Activated naive CD4-positive, alpha-beta T cell treated with anti-CD3 and anti-CD28 coated beads, Interleukin-2, amount 50 U/mL, for 72 hours (primary cell): Measurements from ENCODE around the gene CUTA. TPM values are rescaled to one million over a fixed set of nuclear protein-coding genes. Genes with fewer than 3 reads are reported as not detected.

Experiments
- ATAC-seq, 2 donors: fragments of 150-1000 bp; cut with Tn5 transposase; 2 replicates each; pipeline ENCODE4 v1.10.0; 2021; ENCODE audit warnings: mild to moderate bottlenecking in 2 of 2, moderate library complexity in 2 of 2
- DNase-seq, 2 donors: peaks; one replicate each; pipeline ENCODE4 v3.0.0; 2021 to 2022; ENCODE audit warnings: low spot score in 2 of 2
- H3K27ac Mint-ChIP-seq, 2 donors: one replicate each; pipeline ENCODE4 v1.8.0; 2022; ENCODE audit warnings: mild to moderate bottlenecking in 2 of 2, mixed read lengths in 2 of 2
- H3K36me3 Mint-ChIP-seq, 2 donors: one replicate each; pipeline ENCODE4 v1.8.0; 2022; ENCODE audit warnings: mixed read lengths in 2 of 2
- H3K9me3 Mint-ChIP-seq, 2 donors: one replicate each; pipeline ENCODE4 v1.8.0; 2022; ENCODE audit warnings: mixed read lengths in 2 of 2
- total RNA-seq, 2 donors: library from RNA; stranded (reverse); gene quantifications; one replicate each; pipeline ENCODE4 v1.2.3, GENCODE V29; 2022

Gene CUTA
- total RNA-seq, 2 donors from 2014 or later, result 186 to 334 TPM

DNA sequence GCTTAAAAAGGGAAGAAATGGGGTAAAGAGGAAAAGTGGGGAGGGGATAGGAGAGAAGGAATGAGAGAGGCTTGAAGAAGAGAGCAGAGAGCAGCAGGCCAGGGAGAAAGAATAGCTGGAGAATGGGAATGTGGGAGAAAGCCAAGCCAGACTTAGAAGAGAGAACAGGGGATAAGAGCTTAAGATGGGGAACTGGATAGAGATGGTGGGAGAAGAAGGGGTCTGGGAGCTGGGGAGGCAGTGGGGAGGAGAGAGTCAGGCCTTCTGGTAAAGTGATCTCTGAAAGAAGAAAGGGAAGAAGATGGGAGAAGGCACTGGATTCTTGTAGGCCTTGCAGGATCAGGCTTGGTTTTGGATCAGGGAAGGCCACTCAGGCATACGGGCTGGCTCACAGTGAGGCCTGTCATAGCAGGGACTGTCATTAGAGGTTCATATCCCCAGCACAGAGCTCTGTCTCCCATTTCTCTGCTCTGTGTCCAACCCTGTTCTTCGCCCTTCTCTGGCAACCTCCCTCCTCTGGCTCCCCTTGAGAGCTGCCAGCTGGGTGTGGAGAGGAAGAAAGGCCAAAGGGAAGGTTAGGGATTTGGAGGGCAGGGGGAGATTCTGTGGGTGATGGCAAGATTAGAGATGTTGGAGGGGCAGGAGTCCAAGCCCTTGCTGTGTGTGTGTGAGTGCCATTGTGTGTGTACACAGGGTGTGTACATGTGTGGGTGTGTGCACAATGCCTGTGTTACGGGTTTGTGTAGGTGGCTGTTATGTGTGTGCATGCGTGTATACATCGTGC lies 11.3 kb upstream of the CUTA start:
- H3K9me3 Mint-ChIP-seq, result no peaks in the 10 kb centered on the region
- no peak for DNase-seq
- peak overlapping the region; percentile 56 to 70 for H3K27ac Mint-ChIP-seq
- peaks cover 13 to 25% of the 10 kb centered on the region in 2 donors for H3K36me3 Mint-ChIP-seq
- ATAC-seq, result no peak

DNA sequence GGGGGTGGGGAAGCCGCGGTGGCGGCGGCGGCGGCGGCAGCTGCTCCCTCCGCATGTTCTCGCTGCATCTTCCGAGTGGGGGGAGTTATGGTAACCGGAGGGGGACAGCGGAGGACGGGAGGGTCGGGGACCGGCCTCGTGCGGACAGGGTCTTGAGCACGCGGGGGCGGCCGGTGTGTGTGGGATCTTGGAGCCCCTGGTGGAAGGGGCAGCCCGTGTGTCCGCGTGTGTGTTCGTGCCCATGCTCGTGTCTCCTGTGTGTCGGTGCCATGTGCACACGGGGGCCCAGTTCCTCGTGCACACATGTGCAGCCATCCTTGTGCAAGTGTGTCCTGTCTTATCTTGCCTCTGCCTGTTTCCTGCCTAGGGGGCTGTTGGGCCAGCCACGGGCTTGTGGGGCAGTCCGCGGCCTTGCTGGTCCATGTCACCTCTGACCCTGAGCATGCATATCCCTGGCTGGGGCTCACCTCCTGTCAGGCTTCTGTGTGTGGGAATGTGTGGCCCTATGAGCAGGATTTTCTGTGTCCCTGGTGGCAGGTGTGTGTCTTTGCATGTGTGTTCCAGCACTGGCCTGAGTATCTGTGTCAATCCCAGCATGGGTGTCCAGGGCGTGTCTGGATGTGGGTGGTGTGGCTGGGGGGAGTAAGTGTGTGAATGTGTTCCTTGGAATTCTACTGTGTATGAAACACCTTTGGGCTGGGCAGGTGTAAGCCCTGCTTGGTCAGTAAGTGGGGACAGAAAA lies 10.5 kb upstream of the CUTA start:
- Mint-ChIP-seq H3K27ac (peak overlapping the region; percentile 56 to 70), H3K36me3 (peaks cover 14 to 33% of the 10 kb centered on the region in 2 donors), H3K9me3 (no peaks in the 10 kb centered on the region)
- ATAC-seq (peak in 1 of 2 donors; percentile 17), DNase-seq (peak in 1 of 2 donors; percentile 33)

DNA sequence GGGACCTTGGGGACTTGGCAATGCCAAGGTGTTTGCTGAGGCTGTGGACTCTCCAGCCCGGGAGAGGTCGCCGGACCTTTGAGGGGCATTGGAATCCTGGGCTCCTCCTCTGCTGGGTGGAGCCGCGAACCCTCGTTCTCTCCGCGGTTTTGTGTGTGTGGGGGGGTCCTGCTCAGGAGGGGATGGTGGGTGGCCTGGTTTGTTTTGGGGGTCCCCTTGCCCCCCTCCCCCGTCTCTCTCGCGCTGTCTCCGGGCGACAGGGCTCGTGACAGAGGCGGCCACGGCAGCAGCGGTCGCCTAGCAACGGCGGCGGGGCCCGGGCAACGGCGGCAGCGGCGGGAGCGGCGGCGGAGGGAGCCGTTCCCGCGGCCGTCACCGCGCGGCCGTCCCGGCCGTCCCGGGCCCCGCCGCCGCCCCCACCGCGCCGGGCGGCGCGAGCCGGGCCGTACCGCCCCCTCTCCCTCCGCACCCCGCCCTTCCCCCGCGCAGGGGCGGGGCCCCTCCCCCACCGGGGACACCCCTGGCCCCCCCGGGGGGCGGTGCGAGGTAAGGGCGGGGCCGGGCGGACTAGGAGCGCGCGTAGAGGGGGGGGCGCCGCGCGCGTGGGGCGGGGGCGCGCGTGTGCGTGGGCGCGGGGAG lies 9.8 kb upstream of the CUTA start:
- ATAC-seq (no peak), DNase-seq (peak in 1 of 2 donors; percentile 55)
- no peaks in the 10 kb centered on the region for H3K9me3 Mint-ChIP-seq
- H3K27ac Mint-ChIP-seq, result peak overlapping the region; percentile 83 to 93
- H3K36me3 Mint-ChIP-seq, result peaks cover 14 to 37% of the 10 kb centered on the region in 2 donors

DNA sequence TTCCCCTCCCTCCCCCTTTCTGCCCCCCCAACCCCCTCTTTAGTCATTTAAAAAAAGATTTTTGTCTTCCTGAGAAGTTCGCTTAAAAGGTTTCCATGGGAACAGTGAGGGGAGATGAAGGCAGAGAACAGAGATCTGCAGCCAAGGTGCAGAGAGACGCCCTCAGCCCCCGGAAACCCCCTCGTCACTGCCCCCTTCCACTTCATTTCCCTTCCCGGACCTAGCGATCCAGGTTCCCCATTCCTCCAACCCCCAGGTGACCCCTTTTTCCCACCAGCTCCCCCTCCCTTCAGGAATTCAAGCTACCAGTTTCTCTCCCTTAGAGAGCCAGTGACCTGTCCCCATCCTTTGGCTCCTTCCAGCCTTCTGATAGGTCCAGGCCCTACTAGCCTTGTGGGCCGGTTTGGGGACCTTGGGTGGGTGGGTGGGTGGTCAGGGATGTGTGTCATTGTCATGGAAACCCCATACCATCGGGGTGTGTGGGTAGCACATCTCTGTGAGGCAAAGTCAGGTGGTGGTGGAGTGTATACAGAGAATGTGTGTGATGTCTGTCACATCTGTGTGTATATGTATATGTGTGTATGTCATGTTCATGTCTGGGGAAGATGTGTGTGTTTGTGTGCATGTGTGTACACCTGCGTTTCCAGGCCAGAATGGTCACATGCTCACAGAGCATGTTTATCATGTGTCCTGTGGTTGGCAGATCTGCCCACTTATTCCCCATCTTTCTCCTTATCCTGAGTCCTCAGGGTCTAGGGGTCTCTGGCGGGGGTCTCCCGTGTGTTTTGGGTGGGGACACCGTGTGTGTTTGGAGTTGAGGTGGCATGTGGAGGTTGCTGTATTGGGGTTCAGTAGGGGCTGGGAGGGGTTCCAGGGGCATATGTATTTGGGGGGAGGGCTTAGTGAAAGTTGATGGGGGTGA lies 8.9 kb upstream of the CUTA start:
- H3K9me3 Mint-ChIP-seq, result no peaks in the 10 kb centered on the region
- peaks cover 14 to 32% of the 10 kb centered on the region in 2 donors for H3K36me3 Mint-ChIP-seq
- ATAC-seq (peak; percentile 27 to 46), DNase-seq (no peak)
- H3K27ac Mint-ChIP-seq, result peak overlapping the region; percentile 83 to 93

DNA sequence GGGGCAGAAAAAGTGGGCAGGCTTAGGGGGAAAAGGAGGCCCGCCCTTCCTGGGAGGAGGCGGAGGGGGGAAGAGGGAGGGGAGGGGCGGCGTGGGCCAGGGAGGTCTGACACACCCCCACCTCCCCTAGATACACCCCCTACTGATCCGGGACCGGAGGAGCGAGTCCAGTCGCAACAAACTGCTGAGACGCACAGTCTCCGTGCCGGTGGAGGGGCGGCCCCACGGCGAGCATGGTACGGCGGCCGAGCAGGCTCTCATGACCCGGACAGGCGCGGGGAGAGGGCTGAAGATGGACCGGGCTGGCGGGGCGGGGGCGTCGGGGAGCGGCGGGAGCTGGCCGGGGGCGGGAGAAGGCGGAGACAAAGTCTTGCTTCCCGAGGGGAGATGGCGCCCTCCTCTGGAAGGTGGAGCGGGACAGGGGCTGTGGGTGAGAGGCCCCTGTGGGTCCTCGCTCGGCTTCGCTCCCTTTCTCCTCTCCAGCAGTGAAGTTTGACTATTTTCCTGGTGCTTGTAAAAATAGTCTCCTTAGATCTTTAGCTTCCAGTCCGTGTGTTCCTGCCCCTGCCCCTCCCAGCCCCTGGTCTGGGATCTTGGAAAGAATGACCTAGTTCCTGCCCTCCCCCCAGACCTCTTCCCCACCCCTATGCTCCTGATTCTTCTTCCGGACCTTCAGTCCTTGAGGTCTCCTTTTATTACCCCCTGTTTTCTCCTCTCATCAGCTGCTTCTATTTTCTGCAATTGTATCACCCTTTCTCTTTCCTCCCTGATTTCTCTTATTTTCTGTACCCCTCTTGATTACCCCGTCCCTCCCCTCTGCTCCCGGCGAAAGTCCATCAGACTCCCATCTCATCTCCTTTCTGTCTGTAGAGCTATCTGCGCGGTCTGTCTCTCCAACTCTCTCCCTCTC lies 8.0 kb upstream of the CUTA start:
- peaks cover 14 to 32% of the 10 kb centered on the region in 2 donors for H3K36me3 Mint-ChIP-seq
- peak overlapping the region; percentile 93 to 95 for H3K27ac Mint-ChIP-seq
- no peaks in the 10 kb centered on the region for H3K9me3 Mint-ChIP-seq
- peak; percentile 82 to 86 for DNase-seq
- ATAC-seq, result peak; percentile 66 to 73

DNA sequence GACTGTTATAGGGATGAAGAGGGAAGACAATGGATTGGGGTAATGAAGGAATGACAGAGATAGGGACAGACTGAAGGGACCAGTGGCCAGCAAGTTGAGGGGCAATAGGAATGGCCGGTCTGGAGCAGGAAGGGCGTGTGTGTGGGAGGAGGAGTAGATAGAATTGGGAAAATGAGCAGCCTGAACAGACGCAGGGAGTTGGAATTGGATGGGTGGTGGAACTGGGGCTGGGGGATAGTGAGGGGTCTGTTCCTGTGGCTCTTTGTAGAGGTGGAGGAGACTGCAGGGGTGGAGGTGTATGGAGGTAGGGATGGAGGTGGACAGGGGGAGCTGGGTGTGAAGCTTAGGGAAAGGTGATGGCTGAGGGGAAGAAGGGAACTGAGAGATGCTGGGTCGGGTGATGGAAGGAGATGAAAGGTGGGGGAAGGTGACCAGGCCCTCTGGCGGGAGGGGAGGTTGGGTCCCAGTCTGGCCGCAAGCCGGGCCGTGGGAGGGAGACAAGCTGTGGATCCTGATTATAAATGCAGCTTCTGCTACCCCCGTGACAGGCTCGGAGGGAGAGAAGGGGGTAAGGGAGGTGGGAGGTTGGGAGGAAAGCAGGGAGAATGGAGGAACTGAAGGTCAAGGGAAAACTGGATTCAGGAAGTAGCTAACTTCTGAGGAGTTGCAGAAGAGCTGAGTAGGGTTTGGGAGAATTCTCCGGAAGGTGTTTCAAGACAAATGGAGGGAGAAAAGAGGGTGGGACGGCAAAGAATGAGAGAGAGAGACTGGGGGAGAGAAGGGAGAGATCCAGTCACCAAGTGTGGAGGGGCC lies 7.2 kb upstream of the CUTA start:
- Mint-ChIP-seq H3K36me3 (peaks cover 14 to 32% of the 10 kb centered on the region in 2 donors), H3K9me3 (no peaks in the 10 kb centered on the region), H3K27ac (peak overlapping the region; percentile 93 to 95)
- ATAC-seq (no peak), DNase-seq (no peak)

DNA sequence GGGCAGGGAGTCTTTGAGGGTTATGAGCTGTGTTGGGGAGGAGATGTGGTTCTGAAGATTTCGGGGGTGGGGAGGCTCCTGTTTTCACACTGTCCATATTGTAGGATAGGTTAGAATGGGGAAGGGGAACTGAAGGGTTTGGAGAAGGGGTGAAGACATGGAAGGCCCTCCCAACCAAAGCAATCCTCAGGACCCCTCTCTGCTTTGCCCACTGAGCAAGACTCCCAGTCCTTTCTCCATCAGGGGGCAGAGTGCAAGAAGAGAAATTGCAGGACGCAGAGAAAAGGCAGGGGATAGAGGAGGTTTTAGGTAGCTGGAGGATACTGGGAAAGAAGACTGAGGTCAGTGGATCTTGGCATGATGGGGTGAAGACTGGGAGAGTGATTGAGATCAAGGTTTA lies 5.9 kb upstream of the CUTA start:
- no peak for ATAC-seq
- Mint-ChIP-seq H3K9me3 (no peaks in the 10 kb centered on the region), H3K27ac (peak overlapping the region in 1 of 2 donors; percentile 93)

DNA sequence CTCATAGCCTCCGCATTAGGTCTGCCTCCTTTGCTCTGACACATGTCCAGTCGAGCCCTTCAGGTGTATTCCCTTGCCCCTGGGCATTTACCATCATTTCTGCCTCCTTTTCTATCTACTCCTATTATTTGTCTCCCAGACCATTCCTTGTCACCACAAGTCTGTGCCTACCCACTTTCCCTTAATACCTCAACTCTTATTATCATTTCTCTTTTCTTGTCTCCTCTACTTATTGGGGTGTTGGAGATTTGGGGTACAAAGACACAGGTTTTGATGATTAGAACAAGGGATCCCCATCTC lies 3.4 kb upstream of the CUTA start:
- no peak for DNase-seq
- Mint-ChIP-seq H3K9me3 (no peaks in the 10 kb centered on the region), H3K27ac (peak overlapping the region; percentile 7 to 13), H3K36me3 (peaks cover 29 to 33% of the 10 kb centered on the region in 2 donors)
- ATAC-seq, result no peak

More for the DNA sequence above, 5.9 kb upstream of the CUTA start:
- peaks cover 14 to 32% of the 10 kb centered on the region in 2 donors for H3K36me3 Mint-ChIP-seq
- no peak for DNase-seq

DNA sequence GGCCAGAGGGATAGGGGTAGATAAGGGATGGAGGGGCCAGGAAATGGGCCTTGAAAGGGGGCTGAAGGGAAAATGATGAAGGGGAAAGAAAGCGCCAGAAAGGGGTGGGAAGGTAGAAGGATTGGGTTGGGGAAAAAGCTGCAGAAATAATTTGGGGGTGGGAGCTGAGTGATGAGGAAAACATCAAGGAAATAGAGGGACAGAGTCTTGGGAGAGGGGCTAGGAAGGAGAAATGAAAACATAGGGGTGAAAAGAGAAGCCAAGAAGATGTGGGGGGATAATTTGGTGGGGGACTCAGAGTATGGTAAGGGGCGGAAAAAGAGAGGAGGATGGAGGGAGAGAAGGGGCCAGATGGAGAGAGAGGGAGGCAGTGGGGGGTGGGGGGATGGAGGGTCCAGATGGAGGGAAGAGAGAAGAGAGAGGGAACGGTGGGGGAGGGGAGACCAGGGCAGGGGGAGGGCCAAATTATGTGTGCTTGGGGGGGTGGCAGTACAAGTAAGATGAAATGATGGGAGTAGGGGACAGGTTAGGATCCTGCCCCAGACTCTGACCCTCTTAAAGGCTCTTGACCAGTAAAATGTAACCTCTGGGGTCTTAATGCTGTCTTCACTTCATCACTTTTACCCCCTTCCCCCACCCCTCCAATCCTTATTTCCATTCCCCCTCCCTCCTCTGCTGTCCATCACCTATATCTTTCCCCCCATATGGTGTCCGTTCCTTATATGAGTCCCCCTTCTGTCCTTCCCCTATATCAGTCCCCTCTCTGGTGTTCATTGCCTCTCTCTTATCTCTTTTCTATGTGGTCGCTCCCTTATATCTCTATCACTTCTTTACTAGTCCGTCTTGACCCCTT lies 2.8 kb upstream of the CUTA start:
- peaks cover 34 to 39% of the 10 kb centered on the region in 2 donors for H3K36me3 Mint-ChIP-seq
- ATAC-seq, result no peak
- H3K27ac Mint-ChIP-seq, result peak overlapping the region in 1 of 2 donors; percentile 7
- no peaks in the 10 kb centered on the region for H3K9me3 Mint-ChIP-seq
- DNase-seq, result no peak

DNA sequence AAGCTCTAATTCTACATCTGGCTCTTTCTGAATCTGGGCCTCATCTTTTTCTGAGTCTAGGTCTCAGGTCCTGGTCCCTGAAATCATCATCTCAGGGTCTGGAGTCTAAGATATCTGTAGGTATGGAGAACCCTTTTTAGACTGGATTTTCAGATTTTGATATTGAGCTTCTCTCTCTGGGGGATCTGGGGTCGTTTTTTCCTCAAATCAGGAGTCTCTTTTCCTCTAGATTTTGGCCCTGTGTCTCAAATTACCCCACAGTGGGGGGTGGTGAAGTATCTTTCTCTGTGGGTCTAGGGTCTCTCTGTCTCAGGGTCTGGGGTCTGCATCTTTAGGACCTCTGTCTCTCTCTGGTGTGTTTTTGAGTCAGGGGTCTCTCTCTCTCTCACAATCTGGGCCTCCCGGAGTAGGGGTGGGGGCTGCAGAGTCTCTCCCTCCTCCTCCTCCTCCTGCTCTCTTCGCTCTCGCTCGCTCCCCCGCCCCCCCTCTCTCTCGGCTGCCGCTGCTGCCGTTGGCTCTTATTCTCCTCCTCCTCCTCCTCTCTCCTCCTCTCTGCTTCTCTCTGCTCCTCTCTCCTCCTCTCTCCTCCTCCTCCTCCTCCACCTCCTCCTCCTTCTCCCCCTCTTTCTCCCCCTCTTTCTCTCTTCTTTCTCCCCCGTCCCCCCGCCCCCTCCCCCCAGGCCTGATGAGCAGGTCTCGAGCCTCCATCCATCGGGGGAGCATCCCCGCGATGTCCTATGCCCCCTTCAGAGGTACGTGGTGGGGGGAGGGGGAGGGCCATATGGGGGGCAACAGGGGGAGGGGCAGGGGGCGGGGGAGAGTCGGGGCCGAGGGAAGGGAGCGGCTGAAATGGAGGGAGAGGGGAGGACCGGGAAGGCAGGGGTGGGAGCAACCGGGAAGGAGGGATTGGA lies 1.9 kb upstream of the CUTA start, which contains the start of gene SYNGAP1:
TSS of gene SYNGAP1 (plus strand) at position 486 of the 911 bp plus-strand sequence. CDS start at position 686, 200 bp downstream.
- H3K9me3 Mint-ChIP-seq, result no peaks in the 10 kb centered on the region
- H3K27ac Mint-ChIP-seq, result peak within 1 kb of the TSS; percentile 99 to 100
- ATAC-seq, result no peak
- DNase-seq, result peak in 1 of 2 donors; percentile 27
- peaks cover 30 to 39% of the 10 kb centered on the region in 2 donors for H3K36me3 Mint-ChIP-seq

DNA sequence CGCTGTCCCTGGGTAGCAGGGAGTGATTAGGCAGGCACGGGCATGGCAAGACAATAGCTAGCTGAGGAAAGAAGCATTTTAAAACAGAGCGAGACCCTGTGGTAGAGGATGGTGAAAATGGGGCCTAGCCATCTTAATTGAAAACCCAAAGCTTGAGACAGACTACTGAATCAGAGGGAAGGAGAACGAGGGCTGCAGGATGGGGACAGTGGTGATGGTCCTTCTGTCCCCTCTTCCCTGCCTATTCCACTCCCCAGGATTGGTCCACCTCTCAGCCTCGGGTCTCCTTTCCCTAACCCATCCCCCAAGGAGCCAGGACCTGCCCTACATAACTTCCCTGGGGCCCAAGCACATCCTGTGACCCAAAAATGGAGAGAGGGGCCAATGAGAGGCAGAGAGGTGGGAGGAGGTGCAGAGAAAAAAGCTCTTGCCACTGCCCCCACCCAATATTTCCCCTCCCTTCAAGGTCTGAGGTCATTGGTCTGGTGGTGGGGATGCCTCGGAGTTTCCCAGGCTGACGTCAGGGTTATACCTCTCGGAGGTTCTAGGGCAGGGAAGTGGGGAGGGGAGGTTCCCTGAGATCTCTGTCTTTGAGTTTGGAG lies 884 bp upstream of the CUTA start:
- Mint-ChIP-seq H3K9me3 (no peaks in the 10 kb centered on the region), H3K27ac (peak overlapping the region; percentile 99 to 100), H3K36me3 (peaks cover 22 to 29% of the 10 kb centered on the region in 2 donors)
- ATAC-seq (peak; percentile 3 to 4), DNase-seq (peak; percentile 53 to 78)

DNA sequence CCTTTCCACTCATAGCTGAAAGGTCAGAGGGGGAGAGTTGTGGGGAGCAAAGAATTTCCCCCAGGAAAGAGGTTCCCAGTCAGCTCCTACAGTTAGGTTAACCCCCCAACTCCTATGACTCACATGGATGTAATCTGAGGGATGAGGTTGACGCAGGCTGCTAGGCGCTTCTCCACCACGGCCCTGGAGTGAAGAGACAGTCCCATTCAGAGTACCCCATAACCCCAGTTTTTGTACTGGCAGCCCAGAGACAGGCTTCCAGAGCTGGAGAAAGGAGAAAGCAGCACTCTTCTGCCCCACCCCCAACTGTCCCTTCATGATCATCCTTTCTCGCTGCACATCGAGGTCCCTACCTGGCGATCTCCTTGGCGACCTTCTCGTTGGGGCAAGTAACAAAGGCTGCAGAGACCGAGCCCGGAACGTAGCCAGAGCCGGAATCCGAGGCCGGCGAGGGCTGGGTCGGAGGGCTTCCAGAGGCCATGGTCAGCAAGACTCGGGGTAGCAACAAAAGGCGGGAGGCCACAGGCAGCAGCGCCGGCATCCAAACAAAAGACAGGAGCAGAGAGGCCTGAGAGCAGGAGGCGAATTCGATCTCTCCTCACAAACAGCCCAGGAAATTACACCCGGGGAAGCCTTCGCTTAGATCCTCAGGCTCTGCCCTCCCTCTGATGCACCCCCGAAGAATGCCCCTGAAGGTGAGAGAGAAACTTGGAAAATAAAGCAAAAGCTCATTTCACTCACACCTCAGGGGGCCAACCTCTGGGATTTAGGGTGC lies 592 bp downstream of the CUTA start:
- ATAC-seq, result peak in 1 of 2 donors; percentile 43
- Mint-ChIP-seq H3K36me3 (peaks cover 17 to 28% of the 10 kb centered on the region in 2 donors), H3K9me3 (no peaks in the 10 kb centered on the region), H3K27ac (peak overlapping the region; percentile 86 to 99)
- peak; percentile 22 to 77 for DNase-seq
